Measurements from ENCODE around the gene NLRP4. TPM values are rescaled to one million over a fixed set of nuclear protein-coding genes. Genes with fewer than 3 reads are reported as not detected.

The NLRP4 gene
- total and polyA plus RNA-seq, 2 of the 8 experiments (the other 6 are each of a cell fraction or from before 2014, with no cell fraction given): not detected

GRCh38 chr19:55838906-55839305, 2.6 kb downstream of the NLRP4 start:
- no peak overlapping the region for H2BK5ac ChIP-seq (ENCODE audit: low read depth, low read length)
- WGBS, 2 experiments (ENCODE audit: extremely low coverage in 1 of 2, insufficient coverage in 1 of 2, insufficient read length in 1 of 2, insufficient replicate concordance in 2 of 2, low coverage in 1 of 2, low lambda C conversion rate in 2 of 2, missing lambda C conversion rate in 1 of 2): 46% methylated on average over 4 of the region's 4 CpGs; no CpG with 5 or more reads in 1 of the 2 experiments
- H3K27me3 ChIP-seq (replicated peaks in 1 of 4; ENCODE audit: control insufficient read depth in 3 of 4, extremely low read depth in 1 of 4, insufficient read depth in 3 of 4, low read length in 3 of 4): no peaks in the 10 kb centered on the region
- no peak overlapping the region for H3K23ac ChIP-seq (ENCODE audit: insufficient read length)
- no peak for DNase-seq (ENCODE audit: low read depth in 1 of 2, low spot score in 2 of 2)
- H3K18ac ChIP-seq (ENCODE audit: extremely low read depth, low read length): no peak overlapping the region
- H2AK5ac ChIP-seq (ENCODE audit: low read depth, low read length): no peak overlapping the region
- no peak overlapping the region for H3K56ac ChIP-seq (replicated peaks; ENCODE audit: insufficient read length, low read depth, low read length)
- no peak for FAIRE-seq
- H4K91ac ChIP-seq (replicated peaks; ENCODE audit: insufficient read length, low read length): no peak overlapping the region
- no peak overlapping the region for H3K14ac ChIP-seq (ENCODE audit: insufficient read length)
- H3K9me3 ChIP-seq (ENCODE audit: insufficient read depth in 2 of 2, low read depth in 1 of 2, low read length in 1 of 2): peaks cover 50 to 73% of the 10 kb centered on the region in 2 experiments
- CTCF ChIA-PET (ENCODE audit: partially characterized antibody): no interaction called here
- no peak overlapping the region for H2BK20ac ChIP-seq (ENCODE audit: low read length)
- H2BK15ac ChIP-seq (ENCODE audit: low read length): no peak overlapping the region
- H3K79me1 ChIP-seq (ENCODE audit: low read depth, low read length): no peaks in the 10 kb centered on the region
- H3K4ac ChIP-seq (replicated peaks; ENCODE audit: insufficient read length, low read depth, low read length): no peak overlapping the region
- no peaks in the 10 kb centered on the region for H3K79me2 ChIP-seq (ENCODE audit: control insufficient read depth in 1 of 2, insufficient read depth in 2 of 2, low read length in 2 of 2)
- no peak overlapping the region for H2AFZ ChIP-seq (ENCODE audit: low read length)
- H3K4me3 ChIP-seq (ENCODE audit: extremely low read depth in 1 of 4, insufficient read depth in 2 of 4, low read depth in 3 of 4, low read length in 4 of 4): no peak overlapping the region
- H3K4me2 ChIP-seq (ENCODE audit: insufficient read depth in 1 of 2, low read depth in 2 of 2, low read length in 2 of 2): no peak overlapping the region
- H3K4me1 ChIP-seq (replicated peaks in 1 of 4; ENCODE audit: control insufficient read depth in 3 of 4, insufficient read depth in 4 of 4, low read length in 3 of 4): no peaks in the 10 kb centered on the region
- H3K9ac ChIP-seq (replicated peaks in 1 of 4; ENCODE audit: extremely low read depth in 1 of 4, low read depth in 3 of 4, low read length in 3 of 4): no peak overlapping the region
- H2BK12ac ChIP-seq (ENCODE audit: low read depth, low read length): no peak overlapping the region
- no peaks in the 10 kb centered on the region for H3K36me3 ChIP-seq (ENCODE audit: control insufficient read depth in 2 of 4, insufficient read depth in 4 of 4, low read length in 3 of 4)
- H2BK120ac ChIP-seq (replicated peaks; ENCODE audit: low read depth, low read length): no peak overlapping the region
- no peak overlapping the region for H4K8ac ChIP-seq (ENCODE audit: extremely low read depth, insufficient read depth, low read length)
- H3K27ac ChIP-seq (ENCODE audit: low read depth, low read length): no peak overlapping the region
- H4K5ac ChIP-seq (ENCODE audit: insufficient read length, low read depth, low read length): no peak overlapping the region
- POLR2A ChIA-PET (ENCODE audit: partially characterized antibody): no interaction called here
- H4K20me1 ChIP-seq (replicated peaks in 1 of 2; ENCODE audit: control insufficient read depth in 1 of 2, insufficient read depth in 2 of 2, low read length in 2 of 2): no peaks in the 10 kb centered on the region
- no peaks in the 10 kb centered on the region for H3K23me2 ChIP-seq (ENCODE audit: low read depth, low read length)
- TF ChIP-seq NRF1 (IDR thresholded peaks at IDR 0.05; ENCODE audit: low read depth, low read length): no peak
- no peak for TF ChIP-seq TAF7 (optimal IDR thresholded peaks at IDR 0.05; ENCODE audit: borderline replicate concordance, low read depth, low read length)
- no peak for TF ChIP-seq TCF12 (IDR thresholded peaks at IDR 0.05; ENCODE audit: low read depth, low read length)
- TF ChIP-seq CBX5 (IDR thresholded peaks at IDR 0.05; ENCODE audit: low read depth, low read length): no peak
- TF ChIP-seq ATF3 (IDR thresholded peaks at IDR 0.05; ENCODE audit: insufficient read depth, low read depth, low read length): no peak
- no peak for TF ChIP-seq SIN3A (conservative IDR thresholded peaks at IDR 0.05 in 1 of 2, IDR thresholded peaks at IDR 0.05 in 1 of 2; ENCODE audit: low read depth in 1 of 2, low read length in 2 of 2)
- TF ChIP-seq USF2 (IDR thresholded peaks at IDR 0.05; ENCODE audit: low read length): no peak

Measured in H1 (cell line).